Tibial nerve (tissue), 3 donors: ENCODE results near the gene GPR141.

ENCODE experiments used
- CTCF ChIP-seq, 5 experiments: fragments of 200-600 bp in 3 of 5; fragments of 450-650 bp in 2 of 5; sonication (generic) in 3 of 5; IDR thresholded peaks; one replicate each; pipeline ENCODE4 v1.5.1; 2016 to 2019; ENCODE audit warnings: antibody characterized with exemption in 5 of 5, mild to moderate bottlenecking in 3 of 5, moderate library complexity in 2 of 5
- POLR2A ChIP-seq, 2 donors: fragments of 450-650 bp; IDR thresholded peaks; one replicate each; pipeline ENCODE4 v1.6.1; 2017; ENCODE audit warnings: antibody characterized with exemption in 2 of 2, mild to moderate bottlenecking in 2 of 2, moderate library complexity in 2 of 2

GRCh38 chr7:37705976-37706375 lies 22.4 kb downstream of the GPR141 start:
- TF ChIP-seq CTCF (IDR thresholded peaks at IDR 0.05) (no peak), POLR2A (IDR thresholded peaks at IDR 0.05) (no peak)
